Measurements from ENCODE around the gene PDCD10.

The PDCD10 gene

DNA sequence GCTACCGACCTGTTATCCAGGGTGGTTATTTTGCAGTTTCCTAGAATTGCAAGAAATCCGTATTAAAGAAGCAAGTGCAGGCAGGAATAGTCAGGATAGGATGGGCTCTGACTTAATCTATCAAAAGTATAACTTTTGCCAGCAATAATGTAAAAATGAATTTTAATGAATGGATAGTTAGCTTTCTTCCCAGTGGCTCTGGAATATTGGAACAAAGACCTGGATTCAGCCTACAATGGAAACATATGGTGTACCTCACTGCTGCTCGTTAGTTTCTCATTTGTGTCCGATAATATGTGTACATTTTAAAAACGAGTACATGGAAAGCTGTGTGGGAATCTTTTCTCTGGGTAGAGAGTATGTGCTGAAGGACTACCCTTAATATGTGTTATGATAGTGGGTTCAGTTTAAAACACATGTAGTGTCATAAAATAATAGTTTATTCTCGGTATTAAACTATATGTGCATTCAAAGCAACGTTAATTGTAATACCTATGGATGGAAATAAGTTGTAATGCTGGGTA is 1.6 kb upstream of the PDCD10 start:
- DNase-seq (ENCODE audit: low read depth, low spot score): no peak
- peak overlapping the region; percentile 93 for H3K4me3 ChIP-seq (ENCODE audit: low read length)

DNA sequence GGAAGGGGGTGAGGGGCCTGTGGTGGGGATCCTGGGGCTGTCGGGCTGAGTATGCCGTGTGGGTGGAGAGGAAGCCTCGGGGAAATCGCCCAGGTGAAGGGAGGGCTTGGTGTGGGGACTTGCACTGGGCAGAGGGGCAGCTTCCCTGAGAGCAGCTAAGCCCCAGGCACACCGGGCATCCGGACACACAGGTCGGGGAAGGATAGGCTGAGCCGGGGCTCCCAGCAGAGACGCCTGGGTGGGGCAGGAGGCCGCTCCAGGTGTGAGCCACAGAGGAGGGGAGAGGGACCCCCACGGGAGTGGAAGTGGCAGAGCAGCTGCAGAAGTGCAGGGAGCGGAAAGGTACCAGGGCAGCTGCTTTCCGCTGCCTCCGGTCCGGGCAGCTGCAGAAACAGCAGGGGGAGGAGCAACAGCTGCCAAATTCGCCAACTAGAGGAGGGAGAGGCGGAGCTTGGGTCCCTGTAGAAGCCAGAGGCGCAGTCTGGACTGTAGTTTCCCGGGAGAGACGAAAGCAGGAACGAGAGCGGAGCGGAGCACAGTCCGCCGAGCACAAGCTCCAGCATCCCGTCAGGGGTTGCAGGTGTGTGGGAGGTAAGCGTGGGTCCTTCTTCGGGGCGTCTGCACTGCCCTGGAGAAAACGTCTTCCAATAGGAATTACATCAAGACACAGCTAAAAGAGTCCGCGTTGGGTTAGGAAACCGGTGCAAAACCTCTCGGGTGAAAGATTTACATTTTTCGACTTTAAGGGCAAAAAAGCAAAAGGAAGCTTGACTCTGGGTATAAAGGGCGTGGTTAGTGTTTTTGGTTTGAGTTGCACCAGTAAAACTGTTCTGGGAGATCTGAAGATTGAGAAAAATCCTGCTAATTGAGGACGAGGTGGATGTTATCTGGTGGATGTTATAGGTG is 794 bp upstream of the PDCD10 start, which contains the start of gene SERPINI1:
TSS of gene SERPINI1 (plus strand) at position 489 of the 906 bp plus-strand sequence. CDS start 53,408 bp downstream, outside the sequence.
- peak within 1 kb of the TSS; percentile 93 for H3K4me3 ChIP-seq (ENCODE audit: low read length)
- peak; percentile 87 for DNase-seq (ENCODE audit: low read depth, low spot score)

- peak overlapping the region; percentile 93 for H3K4me3 ChIP-seq (ENCODE audit: low read length)
- DNase-seq (ENCODE audit: low read depth, low spot score): no peak
Observed at GRCh38 chr3:167733961-167734497, 663 bp downstream of the PDCD10 start.

GRCh38 chr3:167732313-167733065 is 2.2 kb downstream of the PDCD10 start:
- no peak overlapping the region for H3K4me3 ChIP-seq (ENCODE audit: low read length)
- no peak for DNase-seq (ENCODE audit: low read depth, low spot score)

DNA sequence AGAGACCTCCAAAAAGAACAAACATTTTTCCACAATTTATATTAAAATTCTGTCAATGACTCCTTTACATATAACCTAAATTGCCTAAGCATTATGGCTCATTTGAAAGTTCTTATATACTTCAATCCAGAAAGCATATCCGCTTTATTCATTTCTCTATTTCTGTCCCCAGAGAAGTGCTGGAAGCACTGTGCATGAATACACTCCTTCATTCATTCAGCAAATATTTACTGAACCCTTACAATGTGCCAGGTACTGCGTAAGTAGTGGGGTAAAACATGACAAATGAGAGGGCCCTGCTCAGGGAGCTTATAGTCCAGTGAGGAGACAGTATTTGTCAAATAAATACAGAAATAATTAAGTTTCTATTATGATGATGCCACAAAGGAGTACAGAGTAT is 3.3 kb downstream of the PDCD10 start:
- no peak overlapping the region for H3K4me3 ChIP-seq (ENCODE audit: low read length)
- no peak for DNase-seq (ENCODE audit: low read depth, low spot score)

DNA sequence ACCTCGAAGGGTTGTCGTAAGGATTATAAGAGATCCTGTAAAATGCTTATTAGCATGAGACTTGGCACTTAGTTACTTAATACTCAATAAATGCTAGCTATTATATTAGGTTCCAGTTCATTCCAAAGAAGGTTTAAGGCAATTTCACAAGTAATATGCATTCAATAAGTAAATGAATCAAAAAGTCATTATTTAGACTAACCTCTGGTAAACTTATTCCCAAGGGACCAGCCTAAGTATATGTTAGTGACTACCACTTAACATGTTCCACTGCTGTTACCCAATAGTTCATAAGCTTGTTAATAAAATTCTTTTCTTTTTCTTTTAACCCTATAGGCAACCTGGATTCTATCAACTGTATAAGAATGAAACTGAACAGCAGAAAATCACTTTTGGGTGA is 5.1 kb downstream of the PDCD10 start:
- DNase-seq (ENCODE audit: low read depth, low spot score): no peak
- H3K4me3 ChIP-seq (ENCODE audit: low read length): no peak overlapping the region

- no peak overlapping the region for H3K4me3 ChIP-seq (ENCODE audit: low read length)
- no peak for DNase-seq (ENCODE audit: low read depth, low spot score)
Observed at GRCh38 chr3:167728632-167729323, 5.9 kb downstream of the PDCD10 start.

DNA sequence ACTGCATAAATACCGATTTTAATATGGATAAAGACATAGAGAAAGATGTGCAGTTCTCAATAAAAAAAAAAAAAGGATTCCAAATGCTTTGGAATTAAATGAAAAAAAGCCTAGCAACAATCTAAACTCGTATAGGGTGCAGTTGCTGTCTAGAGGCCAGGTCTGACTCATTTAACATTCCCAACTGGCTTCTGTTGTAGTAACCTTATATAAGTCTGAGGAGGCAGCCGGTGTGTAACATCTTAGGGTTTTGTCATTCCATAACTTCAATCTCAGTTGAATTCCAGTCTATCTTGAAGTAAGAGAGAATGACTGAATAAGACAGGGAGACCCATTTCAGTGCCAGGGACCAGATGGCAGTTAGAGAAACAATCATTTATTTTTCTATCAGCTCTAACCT is 6.5 kb downstream of the PDCD10 start:
- DNase-seq (ENCODE audit: low read depth, low spot score): no peak
- no peak overlapping the region for H3K4me3 ChIP-seq (ENCODE audit: low read length)

DNA sequence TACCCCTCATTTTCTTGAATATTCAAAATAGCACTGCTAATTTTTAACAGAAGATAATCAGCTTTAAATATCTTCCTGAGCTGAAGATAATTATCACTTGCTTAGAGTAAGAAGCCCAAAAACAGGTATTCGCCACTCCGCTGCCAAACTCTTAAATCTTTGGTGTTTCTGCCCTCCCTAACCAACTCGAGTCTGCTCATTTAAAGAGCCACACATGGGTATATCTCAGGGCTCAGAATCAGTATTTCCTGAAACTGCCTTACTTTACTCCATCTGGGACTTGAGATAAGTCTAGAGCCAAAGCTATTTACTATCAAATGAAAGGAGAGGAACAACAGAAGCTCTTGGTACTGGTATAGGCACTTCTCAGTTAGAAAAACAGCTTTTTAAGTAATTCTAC is 10.8 kb downstream of the PDCD10 start:
- no peak for DNase-seq (ENCODE audit: low read depth, low spot score)
- no peak overlapping the region for H3K4me3 ChIP-seq (ENCODE audit: low read length)

GRCh38 chr3:167723025-167723512 is 11.6 kb downstream of the PDCD10 start:
- H3K4me3 ChIP-seq (ENCODE audit: low read length): no peak overlapping the region
- no peak for DNase-seq (ENCODE audit: low read depth, low spot score)

DNA sequence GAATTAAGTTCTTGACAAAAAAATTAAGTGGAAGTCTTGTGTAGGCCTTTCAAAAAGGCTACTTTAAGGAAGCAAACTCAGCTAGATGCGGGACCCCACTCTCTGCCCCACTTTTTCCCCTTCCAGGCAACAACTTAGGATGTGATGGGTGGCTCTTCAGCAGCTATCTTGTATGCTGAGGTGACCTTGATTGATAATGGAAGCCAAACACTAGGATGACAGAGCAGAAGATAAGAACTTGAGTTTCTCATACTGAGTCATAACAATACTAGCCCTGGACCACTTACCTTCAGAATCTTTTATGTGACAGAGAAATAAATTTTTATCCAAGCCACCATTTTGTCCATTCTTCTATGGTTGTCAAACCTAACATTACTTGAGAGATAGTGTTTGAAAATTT is 16.1 kb downstream of the PDCD10 start:
- DNase-seq (ENCODE audit: low read depth, low spot score): no peak
- no peak overlapping the region for H3K4me3 ChIP-seq (ENCODE audit: low read length)

- H3K4me3 ChIP-seq (ENCODE audit: low read length): no peak overlapping the region
- DNase-seq (ENCODE audit: low read depth, low spot score): no peak
Observed at GRCh38 chr3:167716920-167717319, 17.8 kb downstream of the PDCD10 start.

DNA sequence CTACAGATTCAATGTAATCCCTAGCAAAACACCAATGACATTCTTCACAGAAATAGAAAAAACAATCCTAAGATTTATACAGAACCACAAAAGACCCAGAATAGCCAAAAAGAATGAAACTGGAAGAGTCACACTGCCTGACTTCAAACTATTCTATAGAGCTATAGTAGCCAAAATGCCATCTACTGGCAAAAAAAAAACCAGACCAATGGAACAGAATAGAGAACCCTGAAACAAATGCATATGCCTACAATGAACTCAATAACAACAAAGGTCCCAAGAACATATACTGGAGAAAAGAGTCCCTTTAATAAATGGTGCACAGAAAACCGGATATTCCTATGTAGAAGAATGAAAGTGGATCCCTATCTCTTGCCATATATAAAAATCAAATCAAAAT is 19.8 kb downstream of the PDCD10 start:
- no peak overlapping the region for H3K4me3 ChIP-seq (ENCODE audit: low read length)
- DNase-seq (ENCODE audit: low read depth, low spot score): no peak

DNA sequence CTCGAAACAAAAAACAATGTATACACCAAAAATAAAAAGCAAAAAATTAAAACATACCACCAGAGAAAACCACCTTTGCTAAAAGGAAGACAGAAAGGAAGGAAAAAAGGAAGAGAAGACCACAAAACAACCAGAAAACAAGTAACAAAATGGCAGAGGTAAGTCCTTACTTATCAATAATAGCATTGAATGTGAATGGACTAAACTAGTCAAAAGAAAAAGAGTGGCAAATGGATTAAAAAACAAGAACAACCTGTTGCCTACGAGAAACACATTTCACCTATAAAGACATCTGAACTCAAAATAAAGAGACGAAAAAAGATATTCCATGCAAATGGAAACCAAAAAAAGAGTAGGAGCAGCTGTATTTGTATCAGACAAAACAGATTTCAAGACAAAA is 22.2 kb downstream of the PDCD10 start:
- DNase-seq (ENCODE audit: low read depth, low spot score): no peak
- H3K4me3 ChIP-seq (ENCODE audit: low read length): no peak overlapping the region

- DNase-seq (ENCODE audit: low read depth, low spot score): no peak
- H3K4me3 ChIP-seq (ENCODE audit: low read length): no peak overlapping the region
Observed at GRCh38 chr3:167711439-167711838, 23.3 kb downstream of the PDCD10 start.

DNA sequence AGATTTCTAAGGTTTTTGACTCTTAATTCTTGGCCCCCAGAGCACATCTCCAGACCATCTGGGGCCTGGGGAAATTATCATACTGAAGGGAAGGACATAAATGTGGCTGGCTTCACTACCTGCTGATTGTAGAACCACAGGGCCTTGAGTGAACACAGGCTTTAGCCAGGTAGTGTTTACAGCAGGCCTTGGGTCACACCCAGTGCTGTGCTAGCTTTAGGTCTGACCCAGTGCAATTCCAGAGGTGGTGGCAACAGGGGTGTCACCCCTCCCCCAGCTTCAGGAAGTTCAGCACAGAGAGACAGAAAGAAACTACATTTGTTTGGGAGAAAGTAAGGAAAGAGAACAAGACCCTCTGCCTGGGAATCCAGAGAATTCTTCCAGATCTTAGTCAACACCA is 24.1 kb downstream of the PDCD10 start:
- no peak for DNase-seq (ENCODE audit: low read depth, low spot score)
- H3K4me3 ChIP-seq (ENCODE audit: low read length): no peak overlapping the region

DNA sequence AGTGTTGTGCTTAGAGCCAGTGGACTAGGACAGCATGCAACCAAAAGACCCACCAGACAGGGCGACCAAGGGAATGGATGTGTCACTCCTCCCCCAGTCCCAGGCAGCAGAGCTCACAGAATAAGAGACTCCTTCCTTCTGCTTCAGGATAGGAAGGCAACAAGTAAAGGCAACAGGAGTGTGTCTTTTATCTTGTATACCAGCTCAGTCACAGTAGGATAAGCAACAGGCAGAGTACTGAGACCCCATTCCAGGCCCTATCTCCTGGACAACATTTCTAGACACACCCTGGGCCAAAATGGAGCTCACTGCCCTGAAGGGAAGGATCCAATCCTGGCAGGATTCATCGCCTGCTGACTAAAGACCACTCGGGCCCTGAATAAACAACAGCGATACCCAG is 25.0 kb downstream of the PDCD10 start:
- no peak overlapping the region for H3K4me3 ChIP-seq (ENCODE audit: low read length)
- no peak for DNase-seq (ENCODE audit: low read depth, low spot score)

- no peak for DNase-seq (ENCODE audit: low read depth, low spot score)
- no peak overlapping the region for H3K4me3 ChIP-seq (ENCODE audit: low read length)
Observed at GRCh38 chr3:167705840-167706239, 28.9 kb downstream of the PDCD10 start.

DNA sequence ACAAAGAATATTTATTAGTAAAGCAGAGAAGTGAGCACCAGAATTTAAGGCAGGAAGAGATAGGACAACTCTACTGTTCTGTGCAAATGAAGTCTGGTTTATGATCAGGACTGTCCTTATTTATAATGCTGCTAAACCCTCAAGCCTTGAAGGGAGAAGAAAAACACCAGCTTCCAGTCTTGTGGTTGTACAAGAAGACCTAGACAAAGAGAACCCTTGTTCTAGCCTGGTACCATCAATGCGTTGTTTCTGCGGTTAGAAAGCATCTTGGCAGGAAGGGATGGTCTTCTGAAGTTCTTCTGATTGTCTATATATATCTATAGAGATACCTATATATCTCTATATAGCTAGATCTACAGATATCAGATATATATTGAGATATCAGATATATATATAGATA is 33.8 kb downstream of the PDCD10 start:
- DNase-seq (ENCODE audit: low read depth, low spot score): no peak
- no peak overlapping the region for H3K4me3 ChIP-seq (ENCODE audit: low read length)

Measured in Jurkat, Clone E6-1 (cell line).